IMR-90 (cell line): Measurements from ENCODE around the gene KRT222. TPM values are rescaled to one million over a fixed set of nuclear protein-coding genes. Genes with fewer than 3 reads are reported as not detected.
A peak's percentile ranks its signal among the peaks of the same experiment; 100 is the strongest.

Experiments used
- ATAC-seq: fragments of 200-7000 bp; cut with Tn5 transposase; 2 replicates; pipeline ENCODE4 v1.9.1; 2020; ENCODE audit warnings: low read depth, mild to moderate bottlenecking, moderate library complexity
- BruUV-seq: library from RNA; stranded (reverse); fragments of 400-500 nt; replicated peaks from 2 replicates; lab custom pipeline; 2021; lab: Mats Ljungman, UMichigan
- CTCF ChIA-PET: fragments of 300-600 bp; formaldehyde crosslinking; extraction: SDS; loops from one replicate; lab custom pipeline; 2021; ENCODE audit warnings: antibody characterized with exemption; lab: Yijun Ruan, JAX
- POLR2A ChIA-PET: fragments of 300-600 bp; sonication (Branson Sonifier 250); formaldehyde crosslinking; loops from one replicate; lab custom pipeline; 2022; ENCODE audit warnings: antibody characterized with exemption; ENCODE audit not compliant: unreplicated experiment; lab: Charles Lee
- DNase-seq: peaks from one replicate; pipeline ENCODE4 v3.0.0; 2013
- H2AFZ ChIP-seq: replicated peaks from 2 replicates; pipeline ENCODE3; 2013; ENCODE audit warnings: low read length, mild to moderate bottlenecking; ENCODE audit not compliant: poor library complexity
- H2AK5ac ChIP-seq: 2 replicates; pipeline ENCODE4 v1.6.1; 2013; ENCODE audit warnings: low read depth, low read length, inconsistent platforms
- H2AK9ac ChIP-seq: replicated peaks from 2 replicates; pipeline ENCODE3; 2013; ENCODE audit warnings: mild to moderate bottlenecking, low read depth, low read length, moderate library complexity; ENCODE audit not compliant: poor library complexity
- H2BK120ac ChIP-seq: 2 replicates; pipeline ENCODE4 v1.6.1; 2013; ENCODE audit warnings: low read depth, low read length, inconsistent platforms
- H2BK15ac ChIP-seq: 3 replicates; pipeline ENCODE4 v1.6.1; 2013; ENCODE audit warnings: low read depth, low read length, inconsistent platforms
- H2BK20ac ChIP-seq: 2 replicates; pipeline ENCODE4 v1.6.1; 2013; ENCODE audit warnings: low read depth, mild to moderate bottlenecking, inconsistent platforms, low read length, moderate library complexity
- H2BK5ac ChIP-seq: 2 replicates; pipeline ENCODE4 v1.6.1; 2013; ENCODE audit warnings: mild to moderate bottlenecking, low read depth, low read length, inconsistent platforms; ENCODE audit not compliant: poor library complexity, severe bottlenecking
- H3K14ac ChIP-seq: replicated peaks from 2 replicates; pipeline ENCODE4 v1.6.1; 2013; ENCODE audit warnings: low read depth, low read length, inconsistent platforms
- H3K18ac ChIP-seq: 2 replicates; pipeline ENCODE4 v1.6.1; 2013; ENCODE audit warnings: low read depth, low read length, control low read depth
- H3K23ac ChIP-seq: 2 replicates; pipeline ENCODE4 v1.6.1; 2013; ENCODE audit warnings: low read depth, low read length, inconsistent platforms
- H3K27ac ChIP-seq: 2 replicates; pipeline ENCODE4 v1.5.1; 2013; ENCODE audit warnings: mild to moderate bottlenecking, control low read depth, low read length; ENCODE audit not compliant: insufficient read depth
- H3K27me3 ChIP-seq: 2 replicates; pipeline ENCODE4 v1.6.1; 2013; ENCODE audit warnings: low read length; ENCODE audit not compliant: control insufficient read depth, insufficient read depth
- H3K36me3 ChIP-seq: 2 replicates; pipeline ENCODE4 v1.6.1; 2013; ENCODE audit warnings: low read length, mixed read lengths; ENCODE audit not compliant: control insufficient read depth, insufficient read depth
- H3K4ac ChIP-seq: 2 replicates; pipeline ENCODE4 v1.6.1; 2013; ENCODE audit warnings: low read depth, low read length, inconsistent platforms
- H3K4me1 ChIP-seq: 2 replicates; pipeline ENCODE4 v1.6.1; 2013; ENCODE audit warnings: low read length, mixed read lengths; ENCODE audit not compliant: control insufficient read depth, insufficient read depth
- H3K4me2 ChIP-seq: 2 replicates; pipeline ENCODE4 v1.6.1; 2013; ENCODE audit warnings: low read depth, mild to moderate bottlenecking, control low read depth, low read length, moderate library complexity
- H3K4me3 ChIP-seq: 2 replicates; pipeline ENCODE4 v1.5.1; 2013; ENCODE audit warnings: low read depth, mild to moderate bottlenecking, control low read depth, low read length, moderate library complexity; ENCODE audit not compliant: insufficient read depth
- H3K56ac ChIP-seq: 2 replicates; pipeline ENCODE4 v1.6.1; 2013; ENCODE audit warnings: low read length, inconsistent platforms; ENCODE audit not compliant: insufficient read depth; ENCODE audit errors: extremely low read depth
- H3K79me1 ChIP-seq, 2 experiments: 2 replicates each; pipeline ENCODE4 v1.6.1; 2013; ENCODE audit warnings: low read length in 2 of 2, inconsistent platforms in 1 of 2, low read depth in 1 of 2
- H3K9ac ChIP-seq: 2 replicates; pipeline ENCODE4 v1.6.1; 2013; ENCODE audit warnings: low read depth, low read length, control low read depth
- H3K9me1 ChIP-seq: 2 replicates; pipeline ENCODE4 v1.6.1; 2013; ENCODE audit warnings: low read length, inconsistent platforms; ENCODE audit not compliant: insufficient read depth
- H3K9me3 ChIP-seq: 2 replicates; pipeline ENCODE4 v1.6.1; 2013; ENCODE audit warnings: low read length; ENCODE audit not compliant: control insufficient read depth, insufficient read depth
- H4K20me1 ChIP-seq: 2 replicates; pipeline ENCODE4 v1.6.1; 2013; ENCODE audit warnings: low read length, inconsistent platforms; ENCODE audit not compliant: insufficient read depth
- H4K5ac ChIP-seq: 2 replicates; pipeline ENCODE4 v1.6.1; 2013; ENCODE audit warnings: mild to moderate bottlenecking, low read depth, low read length, control low read depth
- H4K8ac ChIP-seq, 2 experiments: 2 replicates each; pipeline ENCODE4 v1.6.1; 2013; ENCODE audit warnings: low read depth in 2 of 2, low read length in 2 of 2, control low read depth in 1 of 2, inconsistent platforms in 1 of 2
- H4K91ac ChIP-seq: 2 replicates; pipeline ENCODE4 v1.6.1; 2013; ENCODE audit warnings: low read depth, low read length, inconsistent platforms; ENCODE audit not compliant: insufficient read depth
- CEBPB ChIP-seq: IDR thresholded peaks from 2 replicates; pipeline ENCODE4 v1.6.1; 2012; ENCODE audit warnings: low read depth, low read length, improper control_type of control experiment
- SMC3 ChIP-seq: fragments of 150-350 bp; IDR thresholded peaks from 2 replicates; pipeline ENCODE4 v1.6.1; 2016; ENCODE audit warnings: low read depth, mild to moderate bottlenecking, antibody characterized with exemption, low read length, moderate library complexity
- WGBS, 2 experiments: methylation state at CpG; one replicate each; pipeline versions ENCODE4 v1.1.5 to v1.1.7; 2013; ENCODE audit warnings: missing lambda C conversion rate in 2 of 2; ENCODE audit not compliant: insufficient read length in 1 of 2; ENCODE audit errors: extremely low coverage in 2 of 2; 5-methylcytosine and 5-hydroxymethylcytosine counted together
- dilution Hi-C: fragments of 300-500 bp; cut with HindIII; formaldehyde crosslinking; loops from one replicate; pipeline ENCODE4 v1.14.3; 2018; ENCODE audit warnings: low sequenced_read_pairs; ENCODE audit not compliant: unreplicated experiment
- in situ Hi-C: fragments of 300-500 bp; cut with MboI; formaldehyde crosslinking; loops from 3 replicates; pipeline ENCODE4 v1.14.3; 2019; ENCODE audit warnings: low sequenced_read_pairs, inconsistent platforms, mixed read lengths
- intact Hi-C: fragments of 100-400 bp; cut with micrococcal nuclease; formaldehyde crosslinking; loops from 2 replicates; pipeline ENCODE4 v1.10.0; 2022
- polyA plus RNA-seq, 3 experiments: library from polyadenylated mRNA; depleted of rRNA; stranded (reverse); fragments of >200 nt; gene quantifications; 2 replicates each; pipeline ENCODE4 v1.2.3, GENCODE V29; 2012; ENCODE audit warnings: low replicate concordance in 1 of 3
- total RNA-seq: library from RNA; depleted of rRNA; stranded (reverse); fragments of >200 nt; gene quantifications from 2 replicates; pipeline ENCODE4 v1.2.3, GENCODE V29; 2012

Gene KRT222
- total and polyA plus RNA-seq, 2 of the 4 experiments (the other 2 are of a cell fraction): not detected

- no peaks in the 10 kb centered on the region for H3K36me3 ChIP-seq
- H3K4me2 ChIP-seq: no peak overlapping the region
- H2AK5ac ChIP-seq: no peak overlapping the region
- H3K4me3 ChIP-seq: no peak overlapping the region
- H3K4ac ChIP-seq: no peak overlapping the region
- no peak overlapping the region for H2BK120ac ChIP-seq
- TF ChIP-seq CEBPB (0 out of 2 replicates have a peak, but pooled peaks have one; percentile 8), SMC3 (no peak)
- H3K14ac ChIP-seq: no peak overlapping the region
- dilution Hi-C loops: no loop called here
- H3K4me1 ChIP-seq: no peaks in the 10 kb centered on the region
- intact Hi-C loops: no loop called here
- peaks cover 58% of the 10 kb centered on the region for H3K27me3 ChIP-seq
- H2AFZ ChIP-seq: no peak overlapping the region
- H3K27ac ChIP-seq: no peak overlapping the region
- no peak overlapping the region for H3K18ac ChIP-seq
- H3K9me3 ChIP-seq: no peaks in the 10 kb centered on the region; the same call in 1 of the 2 replicates
- in situ Hi-C loops: no loop called here
- H4K91ac ChIP-seq: no peak overlapping the region
- no peak overlapping the region for H2BK15ac ChIP-seq
- H3K56ac ChIP-seq: no peak overlapping the region
- DNase-seq (no peak), ATAC-seq (no peak)
- CTCF ChIA-PET: no interaction called here
- H3K79me1 ChIP-seq: no peaks in the 10 kb centered on the region
- no peak overlapping the region for H2AK9ac ChIP-seq
- no peaks in the 10 kb centered on the region for H3K9me1 ChIP-seq
- H3K9ac ChIP-seq: no peak overlapping the region
- POLR2A ChIA-PET: no interaction called here
- no peak overlapping the region for H4K8ac ChIP-seq
- BruUV-seq: no TSS peak
- H3K23ac ChIP-seq: no peak overlapping the region
- H4K20me1 ChIP-seq: no peaks in the 10 kb centered on the region
- H4K5ac ChIP-seq: no peak overlapping the region
- WGBS, 2 experiments: no CpG with 5 or more reads among the region's 3 CpGs
- no peak overlapping the region for H2BK20ac ChIP-seq
- H2BK5ac ChIP-seq: no peak overlapping the region
Measured at GRCh38 chr17:40696651-40697072, 31.7 kb upstream of the KRT222 start.
